B cell (primary cell): Measurements from ENCODE around the gene ZNF462. TPM values are rescaled to one million over a fixed set of nuclear protein-coding genes. Genes with fewer than 3 reads are reported as not detected.

Experiments
- ATAC-seq: fragments of 200-7000 bp; cut with Tn5 transposase; one replicate; pipeline ENCODE4 v1.10.0; 2021; ENCODE audit warnings: low read depth, mild to moderate bottlenecking, moderate number of reproducible peaks, moderate library complexity
- CTCF ChIA-PET: fragments of 350-600 bp; sonication (Branson Sonifier 250); formaldehyde crosslinking; loops from one replicate; lab custom pipeline; 2021; ENCODE audit warnings: antibody characterized with exemption, inconsistent platforms; lab: Charles Lee
- POLR2A ChIA-PET: fragments of 350-600 bp; sonication (Branson Sonifier 250); formaldehyde crosslinking; loops from one replicate; lab custom pipeline; 2021; ENCODE audit warnings: antibody characterized with exemption; lab: Charles Lee
- DNase-seq: peaks from one replicate; pipeline ENCODE4 v3.0.0; 2013
- H2AFZ ChIP-seq: 2 replicates; pipeline ENCODE4 v1.6.1; 2012; ENCODE audit warnings: mild to moderate bottlenecking, low read depth, low read length; ENCODE audit not compliant: insufficient read depth, poor library complexity, severe bottlenecking
- H3K27ac ChIP-seq, 2 donors: 1 replicate in 1 of 2; 2 replicates in 1 of 2; pipeline ENCODE4 v1.5.1; 2012 to 2013; ENCODE audit warnings: low read length in 2 of 2, mild to moderate bottlenecking in 2 of 2, moderate library complexity in 1 of 2
- H3K27me3 ChIP-seq, 4 experiments: fragments of 200-600 bp in 1 of 4; sonication (generic) in 1 of 4; replicated peaks in 1 of 4; 1 replicate in 2 of 4; 2 replicates in 2 of 4; pipeline versions ENCODE4 v1.6.1 to v1.7.0; 2013 to 2016; ENCODE audit warnings: low read length in 3 of 4, mild to moderate bottlenecking in 2 of 4, mixed read lengths in 1 of 4, moderate library complexity in 1 of 4; ENCODE audit not compliant: insufficient read depth in 4 of 4, control insufficient read depth in 3 of 4; ENCODE audit errors: control extremely low read depth in 1 of 4
- H3K36me3 ChIP-seq, 2 experiments: replicated peaks in 1 of 2; 1 replicate in 1 of 2; 2 replicates in 1 of 2; pipeline versions ENCODE4 v1.6.1 to v1.7.1; 2013; ENCODE audit warnings: low read length in 1 of 2; ENCODE audit not compliant: insufficient read depth in 2 of 2, control insufficient read depth in 1 of 2; ENCODE audit errors: control extremely low read depth in 1 of 2, extremely low read depth in 1 of 2
- H3K4me1 ChIP-seq, 2 donors: fragments of 200-600 bp in 1 of 2; sonication (generic) in 1 of 2; 1 replicate in 1 of 2; 2 replicates in 1 of 2; pipeline versions ENCODE4 v1.5.1 to v1.6.1; 2013 to 2017; ENCODE audit warnings: low read length in 2 of 2; ENCODE audit not compliant: control insufficient read depth in 2 of 2, insufficient read depth in 2 of 2
- H3K4me2 ChIP-seq: replicated peaks from 2 replicates; pipeline ENCODE3; 2012; ENCODE audit warnings: mild to moderate bottlenecking, low read depth, low read length; ENCODE audit not compliant: poor library complexity, severe bottlenecking
- H3K4me3 ChIP-seq, 5 experiments: fragments of 200-600 bp in 1 of 5; sonication (generic) in 1 of 5; 1 replicate in 3 of 5; 2 replicates in 2 of 5; pipeline versions ENCODE4 v1.5.1 to v1.7.0; 2011 to 2016; ENCODE audit warnings: low read length in 4 of 5, mild to moderate bottlenecking in 4 of 5, low read depth in 2 of 5, control low read depth in 1 of 5, moderate library complexity in 1 of 5; ENCODE audit not compliant: insufficient read depth in 1 of 5; ENCODE audit errors: control extremely low read depth in 1 of 5, extremely low read depth in 1 of 5
- H3K79me2 ChIP-seq: fragments of 200-600 bp; sonication (generic); one replicate; pipeline ENCODE4 v1.6.0; 2016; ENCODE audit warnings: low read length; ENCODE audit not compliant: control insufficient read depth, insufficient read depth
- H3K9ac ChIP-seq: fragments of 200-600 bp; sonication (generic); 2 replicates; pipeline ENCODE4 v1.6.1; 2017; ENCODE audit warnings: mild to moderate bottlenecking, low read length, moderate library complexity
- H3K9me3 ChIP-seq, 3 donors: one replicate each; pipeline versions ENCODE4 v1.6.1 to v1.7.1; 2013; ENCODE audit warnings: low read length in 2 of 3; ENCODE audit not compliant: control insufficient read depth in 2 of 3, insufficient read depth in 1 of 3; ENCODE audit errors: control extremely low read depth in 1 of 3
- H4K20me1 ChIP-seq: 2 replicates; pipeline ENCODE4 v1.6.0; 2012; ENCODE audit warnings: mild to moderate bottlenecking, low read length; ENCODE audit not compliant: insufficient read depth, control insufficient read depth, poor library complexity, severe bottlenecking
- H3K27ac Mint-ChIP-seq: one replicate; pipeline ENCODE4 v1.8.0; 2021; ENCODE audit warnings: mixed read lengths
- H3K27me3 Mint-ChIP-seq: one replicate; pipeline ENCODE4 v1.8.0; 2021; ENCODE audit warnings: mixed read lengths
- H3K4me1 Mint-ChIP-seq: one replicate; pipeline ENCODE4 v1.8.0; 2021; ENCODE audit warnings: mixed read lengths
- H3K4me3 Mint-ChIP-seq: one replicate; pipeline ENCODE4 v1.8.0; 2021; ENCODE audit warnings: mixed read lengths
- H3K9me3 Mint-ChIP-seq: one replicate; pipeline ENCODE4 v1.8.0; 2022; ENCODE audit warnings: mixed read lengths; ENCODE audit not compliant: insufficient read depth
- CTCF ChIP-seq: fragments of 200-600 bp; IDR thresholded peaks from one replicate; pipeline ENCODE4 v1.8.0; 2022; ENCODE audit warnings: antibody characterized with exemption, mild to moderate bottlenecking
- EZH2 ChIP-seq: IDR thresholded peaks from 2 replicates; pipeline ENCODE4 v1.6.1; 2012; ENCODE audit warnings: borderline replicate concordance, low read depth, mild to moderate bottlenecking, moderate library complexity, low read length; ENCODE audit not compliant: insufficient read depth, poor library complexity, severe bottlenecking
- WGBS: methylation state at CpG from one replicate; pipeline ENCODE4 v1.1.5; 2013; ENCODE audit warnings: missing lambda C conversion rate; ENCODE audit not compliant: insufficient coverage; 5-methylcytosine and 5-hydroxymethylcytosine counted together
- intact Hi-C: fragments of 100-400 bp; cut with micrococcal nuclease; formaldehyde crosslinking; loops from one replicate; pipeline ENCODE4 v1.10.0; 2022
- polyA plus RNA-seq: library from polyadenylated mRNA; depleted of rRNA; stranded (reverse); fragments of >200 nt; gene quantifications from 2 replicates; pipeline ENCODE4 v1.2.3, GENCODE V29; 2012
- total RNA-seq, 2 donors: library from RNA; stranded (reverse); fragments of 120-200 nt in 1 of 2; gene quantifications; 1 replicate in 1 of 2; 2 replicates in 1 of 2; pipeline versions ENCODE4 v1.2.3 to v1.2.4, GENCODE V29; 2013 to 2022

Gene ZNF462
- total and polyA plus RNA-seq, 2 donors (not counting 1 experiment from before 2014, with no cell fraction given) = not detected

GRCh38 chr9:106860721-106861639, 2.0 kb upstream of the ZNF462 start:
- Mint-ChIP-seq H3K27ac (no peak overlapping the region), H3K4me1 (peaks cover 36% of the 10 kb centered on the region), H3K9me3 (no peaks in the 10 kb centered on the region), H3K4me3 (peak overlapping the region; percentile 45), H3K27me3 (peaks cover 70% of the 10 kb centered on the region)
- Histone ChIP-seq H4K20me1 (no peaks in the 10 kb centered on the region), H3K4me2 (peak overlapping the region; percentile 20), H3K79me2 (no peaks in the 10 kb centered on the region), H3K36me3 (no peaks in the 10 kb centered on the region), H3K27me3 (peaks cover 1 to 56% (median 46%) of the 10 kb centered on the region in 4 experiments), H3K4me3 (no peak overlapping the region), H3K4me1 (peaks cover 40 to 44% of the 10 kb centered on the region in 2 donors), H3K9ac (no peak overlapping the region), H3K9me3 (peaks cover 0 to 17% (median 0%) of the 10 kb centered on the region in 3 donors), H2AFZ (peak overlapping the region; percentile 66), H3K27ac (no peak overlapping the region)
- ChIA-PET CTCF (no interaction called here), POLR2A (no interaction called here)
- ATAC-seq (no peak), DNase-seq (peak; percentile 3)
- intact Hi-C loops = no loop called here
- 2% methylated on average over 36 of the region's 51 CpGs for whole genome bisulfite sequencing
- TF ChIP-seq CTCF (no peak), EZH2 (no peak)

- no peak overlapping the region for H3K9ac ChIP-seq
- ATAC-seq = no peak
- H3K27ac ChIP-seq = no peak overlapping the region
- Mint-ChIP-seq H3K9me3 (no peaks in the 10 kb centered on the region), H3K27ac (no peak overlapping the region), H3K27me3 (peaks cover 76% of the 10 kb centered on the region), H3K4me3 (peak overlapping the region; percentile 45), H3K4me1 (peaks cover 36% of the 10 kb centered on the region)
- TF ChIP-seq EZH2 (no peak), CTCF (no peak)
- H2AFZ ChIP-seq = peak overlapping the region; percentile 66
- H3K4me1 ChIP-seq = peaks cover 40 to 44% of the 10 kb centered on the region in 2 donors
- peaks cover 0 to 17% (median 0%) of the 10 kb centered on the region in 3 donors for H3K9me3 ChIP-seq
- POLR2A ChIA-PET = no interaction called here
- H3K27me3 ChIP-seq = peaks cover 1 to 56% (median 46%) of the 10 kb centered on the region in 4 experiments
- WGBS = 0% methylated on average over 1 of the region's 15 CpGs
- no peak for DNase-seq
- CTCF ChIA-PET = no interaction called here
- no peaks in the 10 kb centered on the region for H4K20me1 ChIP-seq
- no peak overlapping the region for H3K4me3 ChIP-seq
- no peaks in the 10 kb centered on the region for H3K79me2 ChIP-seq
- H3K4me2 ChIP-seq = peak overlapping the region; percentile 67
- intact Hi-C loops = no loop called here
- no peaks in the 10 kb centered on the region for H3K36me3 ChIP-seq
These were observed 1.3 kb upstream of the ZNF462 start for GRCh38 chr9:106861640-106862109.
